H1 (cell line): ENCODE data around the gene AGAP3. TPM values are rescaled to one million over a fixed set of nuclear protein-coding genes. Genes with fewer than 3 reads are reported as not detected.

ENCODE experiments used
- CTCF ChIA-PET: fragments of 300-600 bp; sonication (Branson Sonifier 250); formaldehyde crosslinking; loops from one replicate; lab custom pipeline; 2021; ENCODE audit not compliant: partially characterized antibody; lab: Charles Lee
- POLR2A ChIA-PET: fragments of 300-600 bp; sonication (Branson Sonifier 250); formaldehyde crosslinking; loops from one replicate; lab custom pipeline; 2021; ENCODE audit warnings: inconsistent platforms; ENCODE audit not compliant: partially characterized antibody; lab: Charles Lee
- DNase-seq, 2 experiments: peaks; one replicate each; pipeline versions ENCODE4 v3.0.0 to v3.0.0-alpha.2; 2010 to 2022; ENCODE audit warnings: low spot score in 2 of 2, low read depth in 1 of 2, mixed read lengths in 1 of 2
- FAIRE-seq: peaks from 2 replicates; lab custom pipeline; 2011; peaks lifted over from hg19 to GRCh38; lab: Jason Lieb, UNC
- H2AFZ ChIP-seq: 2 replicates; pipeline ENCODE4 v1.8.1; 2012; ENCODE audit warnings: low read length, inconsistent platforms
- H2AK5ac ChIP-seq: 2 replicates; pipeline ENCODE4 v1.6.1; 2013; ENCODE audit warnings: low read depth, low read length
- H2BK120ac ChIP-seq: replicated peaks from 2 replicates; pipeline ENCODE3; 2013; ENCODE audit warnings: low read depth, low read length, inconsistent platforms
- H2BK12ac ChIP-seq: 2 replicates; pipeline ENCODE4 v1.6.1; 2013; ENCODE audit warnings: low read depth, low read length
- H2BK15ac ChIP-seq: 2 replicates; pipeline ENCODE4 v1.6.1; 2013; ENCODE audit warnings: low read length
- H2BK20ac ChIP-seq: 2 replicates; pipeline ENCODE4 v1.6.1; 2013; ENCODE audit warnings: low read length
- H2BK5ac ChIP-seq: 2 replicates; pipeline ENCODE4 v1.6.1; 2013; ENCODE audit warnings: low read depth, low read length
- H3K14ac ChIP-seq: 2 replicates; pipeline ENCODE4 v1.6.1; 2013; ENCODE audit warnings: inconsistent platforms; ENCODE audit not compliant: insufficient read length
- H3K18ac ChIP-seq: 2 replicates; pipeline ENCODE4 v1.6.1; 2013; ENCODE audit warnings: low read length; ENCODE audit errors: extremely low read depth
- H3K23ac ChIP-seq: 2 replicates; pipeline ENCODE4 v1.6.1; 2013; ENCODE audit warnings: inconsistent platforms; ENCODE audit not compliant: insufficient read length
- H3K23me2 ChIP-seq: 2 replicates; pipeline ENCODE4 v1.6.1; 2013; ENCODE audit warnings: low read depth, low read length
- H3K27ac ChIP-seq: 2 replicates; pipeline ENCODE4 v1.6.1; 2011; ENCODE audit warnings: low read depth, low read length, inconsistent platforms
- H3K27me3 ChIP-seq, 4 experiments: replicated peaks in 1 of 4; 1 replicate in 1 of 4; 2 replicates in 3 of 4; pipeline versions ENCODE4 v1.6.1 to v1.8.1; 2011 to 2013; ENCODE audit warnings: low read length in 3 of 4, mild to moderate bottlenecking in 3 of 4, inconsistent platforms in 2 of 4, mixed read lengths in 2 of 4, moderate library complexity in 1 of 4; ENCODE audit not compliant: control insufficient read depth in 3 of 4, insufficient read depth in 3 of 4; ENCODE audit errors: extremely low read depth in 1 of 4
- H3K36me3 ChIP-seq, 4 experiments: 2 replicates each; pipeline versions ENCODE4 v1.6.1 to v1.8.1; 2011 to 2013; ENCODE audit warnings: mild to moderate bottlenecking in 4 of 4, low read length in 3 of 4, moderate library complexity in 2 of 4, control low read depth in 1 of 4, inconsistent platforms in 1 of 4; ENCODE audit not compliant: insufficient read depth in 4 of 4, control insufficient read depth in 2 of 4
- H3K4ac ChIP-seq: replicated peaks from 2 replicates; pipeline ENCODE3; 2013; ENCODE audit warnings: low read length, low read depth, mixed read lengths, inconsistent platforms; ENCODE audit not compliant: insufficient read length
- H3K4me1 ChIP-seq, 4 experiments: replicated peaks in 1 of 4; 1 replicate in 1 of 4; 2 replicates in 3 of 4; pipeline versions ENCODE4 v1.6.1 to v1.8.1; 2011 to 2013; ENCODE audit warnings: low read length in 3 of 4, inconsistent platforms in 2 of 4, mixed read lengths in 1 of 4; ENCODE audit not compliant: insufficient read depth in 4 of 4, control insufficient read depth in 3 of 4
- H3K4me2 ChIP-seq, 2 experiments: 2 replicates each; pipeline versions ENCODE4 v1.6.1 to v1.8.1; 2011 to 2013; ENCODE audit warnings: low read depth in 2 of 2, low read length in 2 of 2, control low read depth in 1 of 2, inconsistent platforms in 1 of 2, mild to moderate bottlenecking in 1 of 2; ENCODE audit not compliant: insufficient read depth in 1 of 2
- H3K4me3 ChIP-seq, 4 experiments: fragments of 200-600, 300-600 bp in 1 of 4; sonication (generic), shearing (Covaris generic), sonication (Bioruptor Twin) in 1 of 4; 2 replicates each; pipeline versions ENCODE4 v1.5.1 to v1.8.1; 2011 to 2016; ENCODE audit warnings: low read length in 4 of 4, low read depth in 3 of 4, control low read depth in 2 of 4, inconsistent platforms in 2 of 4, mild to moderate bottlenecking in 2 of 4, mixed read lengths in 1 of 4, moderate library complexity in 1 of 4; ENCODE audit not compliant: insufficient read depth in 2 of 4; ENCODE audit errors: extremely low read depth in 1 of 4
- H3K56ac ChIP-seq: replicated peaks from 2 replicates; pipeline ENCODE3; 2013; ENCODE audit warnings: low read depth, mild to moderate bottlenecking, mixed read lengths, low read length, inconsistent platforms; ENCODE audit not compliant: insufficient read length
- H3K79me1 ChIP-seq: 2 replicates; pipeline ENCODE4 v1.6.1; 2013; ENCODE audit warnings: low read depth, low read length, control low read depth
- H3K79me2 ChIP-seq, 2 experiments: 2 replicates each; pipeline versions ENCODE4 v1.6.1 to v1.8.1; 2012 to 2013; ENCODE audit warnings: low read length in 2 of 2, mild to moderate bottlenecking in 2 of 2, inconsistent platforms in 1 of 2; ENCODE audit not compliant: insufficient read depth in 2 of 2, control insufficient read depth in 1 of 2
- H3K9ac ChIP-seq, 4 experiments: replicated peaks in 1 of 4; 1 replicate in 1 of 4; 2 replicates in 3 of 4; pipeline versions ENCODE4 v1.6.1 to v1.8.1; 2011 to 2013; ENCODE audit warnings: low read depth in 3 of 4, low read length in 3 of 4, control low read depth in 2 of 4, mild to moderate bottlenecking in 2 of 4, moderate library complexity in 2 of 4, inconsistent platforms in 1 of 4; ENCODE audit errors: extremely low read depth in 1 of 4
- H3K9me3 ChIP-seq, 2 experiments: 2 replicates each; pipeline versions ENCODE4 v1.6.1 to v1.8.1; 2012 to 2013; ENCODE audit warnings: mild to moderate bottlenecking in 2 of 2, moderate library complexity in 2 of 2, control low read depth in 1 of 2, inconsistent platforms in 1 of 2, low read depth in 1 of 2, low read length in 1 of 2, mixed read lengths in 1 of 2; ENCODE audit not compliant: insufficient read depth in 2 of 2
- H4K20me1 ChIP-seq, 2 experiments: replicated peaks in 1 of 2; 2 replicates each; pipeline versions ENCODE3 to v1.8.1; 2011 to 2013; ENCODE audit warnings: inconsistent platforms in 2 of 2, low read length in 2 of 2, mild to moderate bottlenecking in 1 of 2; ENCODE audit not compliant: insufficient read depth in 2 of 2, control insufficient read depth in 1 of 2
- H4K5ac ChIP-seq: 2 replicates; pipeline ENCODE4 v1.6.1; 2013; ENCODE audit warnings: low read length, low read depth, mixed read lengths, inconsistent platforms; ENCODE audit not compliant: insufficient read length
- H4K8ac ChIP-seq: 2 replicates; pipeline ENCODE4 v1.8.0; 2013; ENCODE audit warnings: mild to moderate bottlenecking, moderate library complexity, low read length, inconsistent platforms; ENCODE audit not compliant: insufficient read depth; ENCODE audit errors: extremely low read depth
- H4K91ac ChIP-seq: replicated peaks from 2 replicates; pipeline ENCODE3; 2013; ENCODE audit warnings: low read length, mixed read lengths, inconsistent platforms; ENCODE audit not compliant: insufficient read length
- ASH2L ChIP-seq: fragments of 200-600, 300-600 bp; sonication (generic); IDR thresholded peaks from one replicate; pipeline ENCODE4 v1.7.1; 2017; ENCODE audit warnings: low read length
- EZH2 ChIP-seq: fragments of 200-600 bp; sonication (generic); IDR thresholded peaks from 2 replicates; pipeline ENCODE4 v1.7.1; 2012; ENCODE audit warnings: low read depth, mild to moderate bottlenecking, moderate library complexity, low read length, inconsistent platforms; ENCODE audit not compliant: severe bottlenecking
- HDAC2 ChIP-seq, 2 experiments: fragments of 300-600 bp in 1 of 2; sonication (generic) in 1 of 2; IDR thresholded peaks; 2 replicates each; pipeline ENCODE4 v1.6.1; 2011 to 2012; ENCODE audit warnings: low read depth in 2 of 2, low read length in 2 of 2, mild to moderate bottlenecking in 2 of 2, moderate library complexity in 2 of 2, borderline replicate concordance in 1 of 2, inconsistent platforms in 1 of 2
- JUND ChIP-seq: IDR thresholded peaks from 2 replicates; pipeline ENCODE4 v1.6.1; 2011; ENCODE audit warnings: mild to moderate bottlenecking, improper control_type of control experiment, low read length
- RNF2 ChIP-seq: fragments of 200-900, 300-1000 bp; sonication (generic); IDR thresholded peaks from 2 replicates; pipeline ENCODE4 v1.7.1; 2016; ENCODE audit warnings: borderline replicate concordance, low read depth, mild to moderate bottlenecking, antibody characterized with exemption, low read length; ENCODE audit not compliant: poor library complexity, severe bottlenecking; ENCODE audit errors: missing control alignments
- TAF7 ChIP-seq: optimal IDR thresholded peaks from 2 replicates; pipeline ENCODE3; 2011; ENCODE audit warnings: low read depth, mild to moderate bottlenecking, inconsistent platforms, low read length, moderate library complexity, borderline replicate concordance
- WGBS, 2 experiments: shearing (Covaris generic) in 1 of 2; methylation state at CpG; one replicate each; pipeline versions ENCODE4 v1.1.6 to v1.1.7; 2013 to 2015; ENCODE audit warnings: low lambda C conversion rate in 2 of 2, mixed read lengths in 2 of 2, inconsistent platforms in 1 of 2, low coverage in 1 of 2, missing lambda C conversion rate in 1 of 2; ENCODE audit not compliant: insufficient replicate concordance in 2 of 2, insufficient coverage in 1 of 2, insufficient read length in 1 of 2; ENCODE audit errors: extremely low coverage in 1 of 2, missing lambda C conversion rate in 1 of 2; 5-methylcytosine and 5-hydroxymethylcytosine counted together
- polyA plus RNA-seq, 7 experiments: library from polyadenylated mRNA; depleted of rRNA in 3 of 7; stranded (reverse) in 5 of 7; unstranded in 2 of 7; fragments of >200 nt in 5 of 7; fragments of 200-250 nt in 2 of 7; gene quantifications; 1 replicate in 5 of 7; 2 replicates in 1 of 7; 4 replicates in 1 of 7; pipeline versions ENCODE4 v1.2.1 to v1.2.3, GENCODE V29; 2011 to 2013; ENCODE audit warnings: missing spikeins in 2 of 7, mixed read lengths in 2 of 7
- total RNA-seq: library from RNA; stranded (reverse); fragmentation: NEBNext Ultra II Directional; extraction: Animal tissue kit (Norgen Biotek cat#: 25700); gene quantifications from 2 replicates; pipeline ENCODE4 v1.2.1, GENCODE V29; 2021
- TF ChIP-seq, protein P1 (sequence below), 3 experiments: IDR thresholded peaks; 1 replicate in 2 of 3; 2 replicates in 1 of 3; pipeline versions ENCODE4 v1.5.1 to v1.6.1; 2011; ENCODE audit warnings: low read length in 3 of 3, mild to moderate bottlenecking in 3 of 3, inconsistent platforms in 2 of 3, low read depth in 1 of 3, moderate library complexity in 1 of 3; ENCODE audit not compliant: insufficient read depth in 1 of 3; ENCODE audit errors: control extremely low read depth in 1 of 3

Gene AGAP3
- total and polyA plus RNA-seq, 2 of the 8 experiments (the other 6 are each of a cell fraction or from before 2014, with no cell fraction given): 66.4 to 120 TPM

- Histone ChIP-seq H4K8ac (no peak overlapping the region), H4K5ac (no peak overlapping the region), H2BK120ac (no peak overlapping the region), H3K14ac (no peak overlapping the region), H2AK5ac (no peak overlapping the region), H3K79me1 (no peaks in the 10 kb centered on the region), H2BK12ac (no peak overlapping the region), H2BK15ac (no peak overlapping the region), H3K4ac (no peak overlapping the region), H3K23ac (no peak overlapping the region), H3K27ac (no peak overlapping the region), H3K9ac (no peak overlapping the region), H3K18ac (0 out of 2 replicates have a peak overlapping the region, but pooled peaks have one; percentile 6), H3K4me1 (peaks cover 0 to 3% (median under 1%) of the 10 kb centered on the region in 4 experiments; a peak in 2 of 7 replicates), H4K91ac (no peak overlapping the region), H4K20me1 (peaks cover 2% of the 10 kb centered on the region in 2 experiments), H3K9me3 (no peaks in the 10 kb centered on the region; a peak in 1 of 4 replicates), H3K27me3 (peaks cover 43 to 80% (median 62%) of the 10 kb centered on the region in 4 experiments), H3K4me2 (peak overlapping the region; percentile 63 to 84), H3K4me3 (peak overlapping the region; percentile 35 to 69 (median 42)), H3K36me3 (no peaks in the 10 kb centered on the region; a peak in 1 of 8 replicates), H3K23me2 (peaks cover 4% of the 10 kb centered on the region; the same call in 1 of the 2 replicates), H3K79me2 (no peaks in the 10 kb centered on the region), H3K56ac (no peak overlapping the region), H2BK5ac (no peak overlapping the region), H2BK20ac (no peak overlapping the region), H2AFZ (no peak overlapping the region)
- ChIA-PET POLR2A (no interaction called here), CTCF (interaction anchor here (0.6 to 8.3 kb wide), 14 partner anchors 11 to 1324 kb away, joined by 3 to 75 read pairs (median 5); no protein-coding TSS in a partner anchor)
- FAIRE-seq: no peak
- DNase-seq: peak in 1 of 2 experiments; percentile 90
- WGBS, 2 experiments: 3 to 93% methylated on average over 3 to 51 of the region's 52 CpGs
- TF ChIP-seq EZH2 (peak; percentile 7), ASH2L (peak; percentile 30), RNF2 (no peak), TAF7 (peak; percentile 29), JUND (no peak), HDAC2 (IDR thresholded peaks at IDR 0.05; ENCODE audit: borderline replicate concordance in 1 of 2, low read depth in 2 of 2, low read length in 2 of 2) (0 out of 4 replicates have a peak, but pooled peaks of 1 of the 2 experiments have one; percentile 0)
- TF ChIP-seq, protein P1, sequence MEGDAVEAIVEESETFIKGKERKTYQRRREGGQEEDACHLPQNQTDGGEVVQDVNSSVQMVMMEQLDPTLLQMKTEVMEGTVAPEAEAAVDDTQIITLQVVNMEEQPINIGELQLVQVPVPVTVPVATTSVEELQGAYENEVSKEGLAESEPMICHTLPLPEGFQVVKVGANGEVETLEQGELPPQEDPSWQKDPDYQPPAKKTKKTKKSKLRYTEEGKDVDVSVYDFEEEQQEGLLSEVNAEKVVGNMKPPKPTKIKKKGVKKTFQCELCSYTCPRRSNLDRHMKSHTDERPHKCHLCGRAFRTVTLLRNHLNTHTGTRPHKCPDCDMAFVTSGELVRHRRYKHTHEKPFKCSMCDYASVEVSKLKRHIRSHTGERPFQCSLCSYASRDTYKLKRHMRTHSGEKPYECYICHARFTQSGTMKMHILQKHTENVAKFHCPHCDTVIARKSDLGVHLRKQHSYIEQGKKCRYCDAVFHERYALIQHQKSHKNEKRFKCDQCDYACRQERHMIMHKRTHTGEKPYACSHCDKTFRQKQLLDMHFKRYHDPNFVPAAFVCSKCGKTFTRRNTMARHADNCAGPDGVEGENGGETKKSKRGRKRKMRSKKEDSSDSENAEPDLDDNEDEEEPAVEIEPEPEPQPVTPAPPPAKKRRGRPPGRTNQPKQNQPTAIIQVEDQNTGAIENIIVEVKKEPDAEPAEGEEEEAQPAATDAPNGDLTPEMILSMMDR (IDR thresholded peaks at IDR 0.05; ENCODE audit: control extremely low read depth in 1 of 3, insufficient read depth in 1 of 3, low read depth in 1 of 3, low read length in 3 of 3): peak in 2 of 3 experiments; percentile 77 to 79; a peak in 3 of 4 replicates
Observed at GRCh38 chr7:151168003-151168786, 81.9 kb downstream of the AGAP3 start.
